ENCODE measurements around the gene UBAC2. TPM values are rescaled to one million over a fixed set of nuclear protein-coding genes. Genes with fewer than 3 reads are reported as not detected.

The UBAC2 gene
- total RNA-seq, 1 donor from 2014 or later: 79.1 TPM

Small RNAs within 50 kb of the gene (small RNA-seq; reads per million reads assigned to genes)
- gene MIR623 (ENCODE audit: low replicate concordance) (not detected), gene RN7SKP9 (ENCODE audit: low replicate concordance) (0.08 reads per million)

Other genes with a start within 250 kb of the UBAC2 start
- 143 TPM for gene DOCK9, start 222.8 kb upstream of the UBAC2 start, total RNA-seq
- gene GPR18, start 57.5 kb downstream of the UBAC2 start, total RNA-seq: not detected
- 7.9 TPM for gene GPR183, start 106.5 kb downstream of the UBAC2 start, total RNA-seq

Measured in tongue (tissue), 2 donors.